ENCODE results near the gene KCNA2. TPM values are rescaled to one million over a fixed set of nuclear protein-coding genes. Genes with fewer than 3 reads are reported as not detected.

The KCNA2 gene
- total and polyA plus RNA-seq, 2 of the 13 experiments (the other 11 are each of a cell fraction or from before 2014, with no cell fraction given), result not detected

GRCh38 chr1:110627764-110628163 is 21.6 kb upstream of the KCNA2 start:
- no peak for TF ChIP-seq ZFP91 (CRISPR knock-in tag; IDR thresholded peaks at IDR 0.05; ENCODE audit: borderline replicate concordance)
- H3K27ac ChIP-seq (ENCODE audit: extremely low read length, insufficient read depth, low read length), result no peak overlapping the region
- no peak for DNase-seq (ENCODE audit: low spot score)
- no peak overlapping the region for H3K9ac ChIP-seq (ENCODE audit: insufficient read depth, low read depth, low read length)
- H3K4me2 ChIP-seq (ENCODE audit: low read depth, low read length), result no peak overlapping the region
- no TSS peak for BruUV-seq (replicated peaks)
- no peak for ATAC-seq
- no peak for FAIRE-seq
- POLR2A ChIA-PET, result no interaction called here
- no peak overlapping the region for H2AFZ ChIP-seq (ENCODE audit: low read length)
- H3K79me2 ChIP-seq (ENCODE audit: insufficient read depth, low read length), result no peaks in the 10 kb centered on the region
- no peaks in the 10 kb centered on the region for H4K20me1 ChIP-seq (ENCODE audit: insufficient read depth, low read length)
- H3K9me3 ChIP-seq (ENCODE audit: low read length), result no peaks in the 10 kb centered on the region
- WGBS (ENCODE audit: low lambda C conversion rate), result 0% methylated on average over 2 of the region's 2 CpGs
- no peak overlapping the region for H3K4me3 ChIP-seq (replicated peaks in 1 of 3; ENCODE audit: insufficient read depth in 1 of 3, low read depth in 2 of 3, low read length in 3 of 3)
- intact Hi-C loops (cut with micrococcal nuclease; ENCODE audit: unreplicated experiment) (no loop called here), in situ Hi-C loops (cut with HindIII; ENCODE audit: extremely low pct_ligation_motif_present, low pct_unique_long_range_greater_than_20kb) (no loop called here)
- H3K27me3 ChIP-seq (ENCODE audit: control insufficient read depth in 1 of 2, insufficient read depth in 2 of 2, low read length in 2 of 2), result no peaks in the 10 kb centered on the region; a peak in 1 of 5 replicates
- CTCF ChIA-PET (ENCODE audit: low intra/inter-chr PET ratio, low total read pairs), result no interaction called here
- no peaks in the 10 kb centered on the region for H3K4me1 ChIP-seq (ENCODE audit: insufficient read depth, low read length)
- no peaks in the 10 kb centered on the region for H3K36me3 ChIP-seq (replicated peaks in 1 of 2; ENCODE audit: control insufficient read depth in 1 of 2, insufficient read depth in 2 of 2, low read length in 2 of 2)

GRCh38 chr1:110626889-110627288 is 20.7 kb upstream of the KCNA2 start:
- no peak for DNase-seq (ENCODE audit: low spot score)
- Histone ChIP-seq H4K20me1 (ENCODE audit: insufficient read depth, low read length) (no peaks in the 10 kb centered on the region), H2AFZ (ENCODE audit: low read length) (no peak overlapping the region), H3K4me3 (replicated peaks in 1 of 3; ENCODE audit: insufficient read depth in 1 of 3, low read depth in 2 of 3, low read length in 3 of 3) (no peak overlapping the region), H3K36me3 (replicated peaks in 1 of 2; ENCODE audit: control insufficient read depth in 1 of 2, insufficient read depth in 2 of 2, low read length in 2 of 2) (no peaks in the 10 kb centered on the region), H3K27ac (ENCODE audit: extremely low read length, insufficient read depth, low read length) (no peak overlapping the region), H3K9ac (ENCODE audit: insufficient read depth, low read depth, low read length) (no peak overlapping the region), H3K27me3 (ENCODE audit: control insufficient read depth in 1 of 2, insufficient read depth in 2 of 2, low read length in 2 of 2) (no peaks in the 10 kb centered on the region; a peak in 1 of 5 replicates), H3K4me2 (ENCODE audit: low read depth, low read length) (no peak overlapping the region), H3K4me1 (ENCODE audit: insufficient read depth, low read length) (no peaks in the 10 kb centered on the region), H3K79me2 (ENCODE audit: insufficient read depth, low read length) (no peaks in the 10 kb centered on the region), H3K9me3 (ENCODE audit: low read length) (no peaks in the 10 kb centered on the region)
- POLR2A ChIA-PET, result no interaction called here
- ATAC-seq, result no peak
- BruUV-seq (replicated peaks), result no TSS peak
- WGBS (ENCODE audit: low lambda C conversion rate), result 7% methylated on average over 7 of the region's 7 CpGs
- in situ Hi-C loops (cut with HindIII; ENCODE audit: extremely low pct_ligation_motif_present, low pct_unique_long_range_greater_than_20kb) (no loop called here), intact Hi-C loops (cut with micrococcal nuclease; ENCODE audit: unreplicated experiment) (no loop called here)
- no peak for TF ChIP-seq WIZ (CRISPR knock-in tag; IDR thresholded peaks at IDR 0.05)
- peak; percentile 71 for TF ChIP-seq CREB1 (IDR thresholded peaks at IDR 0.05)
- TF ChIP-seq CREB1 (CRISPR knock-in tag; IDR thresholded peaks at IDR 0.05), result no peak
- FAIRE-seq, result no peak
- CTCF ChIA-PET (ENCODE audit: low intra/inter-chr PET ratio, low total read pairs), result no interaction called here
